ENCODE results near the gene SLC27A3. TPM values are rescaled to one million over a fixed set of nuclear protein-coding genes. Genes with fewer than 3 reads are reported as not detected.
"Not testable (repeated sequence)": the region's sequence is repeated elsewhere in the genome, so short reads cannot be mapped to it uniquely, and the experiment has no call there.

SLC27A3 gene
- polyA plus RNA-seq, 4 donors = 5.4 to 50.4 (median 16.9) TPM

- 84 to 90% (median 87%) methylated on average over 2 of the region's 2 CpGs for WGBS, 3 donors
- peaks cover 20 to 47% (median 22%) of the 10 kb centered on the region in 3 donors for H3K36me3 ChIP-seq (ENCODE audit: control insufficient read depth in 3 of 3, insufficient read depth in 2 of 3, low read depth in 1 of 3, low read length in 3 of 3)
Observed at GRCh38 chr1:153752072-153752471, 23.1 kb upstream of the SLC27A3 start.

GRCh38 chr1:153752571-153753195, 22.5 kb upstream of the SLC27A3 start:
- FAIRE-seq = no peak
- no peaks in the 10 kb centered on the region for H3K27me3 ChIP-seq (ENCODE audit: control insufficient read depth in 3 of 3, insufficient read depth in 3 of 3, low read length in 3 of 3)
- peak overlapping the region in 2 of 3 donors; percentile 21 to 42 for H3K27ac ChIP-seq (ENCODE audit: low read depth in 1 of 3, low read length in 2 of 3)
- no peak overlapping the region for H3K4me3 ChIP-seq (ENCODE audit: low read depth in 1 of 3, low read length in 3 of 3)
- peaks cover 0 to 31% (median 0%) of the 10 kb centered on the region in 3 donors for H3K4me1 ChIP-seq (ENCODE audit: control insufficient read depth in 3 of 3, insufficient read depth in 2 of 3, low read depth in 1 of 3, low read length in 2 of 3)
- peaks cover 18 to 51% (median 25%) of the 10 kb centered on the region in 3 donors for H3K36me3 ChIP-seq (ENCODE audit: control insufficient read depth in 3 of 3, insufficient read depth in 2 of 3, low read depth in 1 of 3, low read length in 3 of 3)
- H3K9me3 ChIP-seq (ENCODE audit: control insufficient read depth in 2 of 2, insufficient read depth in 1 of 2, low read depth in 1 of 2, low read length in 1 of 2) = no peaks in the 10 kb centered on the region
- DNase-seq = peak in 1 of 2 donors; percentile 69
- WGBS, 3 donors = 69 to 75% (median 74%) methylated on average over 8 of the region's 8 CpGs

More at GRCh38 chr1:153752072-153752471, 23.1 kb upstream of the SLC27A3 start:
- H3K4me3 ChIP-seq (ENCODE audit: low read depth in 1 of 3, low read length in 3 of 3) = no peak overlapping the region
- no peaks in the 10 kb centered on the region for H3K27me3 ChIP-seq (ENCODE audit: control insufficient read depth in 3 of 3, insufficient read depth in 3 of 3, low read length in 3 of 3)
- no peak for FAIRE-seq
- no peak for DNase-seq
- H3K4me1 ChIP-seq (ENCODE audit: control insufficient read depth in 3 of 3, insufficient read depth in 2 of 3, low read depth in 1 of 3, low read length in 2 of 3) = peaks cover 0 to 31% (median 0%) of the 10 kb centered on the region in 3 donors
- no peaks in the 10 kb centered on the region for H3K9me3 ChIP-seq (ENCODE audit: control insufficient read depth in 2 of 2, insufficient read depth in 1 of 2, low read depth in 1 of 2, low read length in 1 of 2)
- H3K27ac ChIP-seq (ENCODE audit: low read depth in 1 of 3, low read length in 2 of 3) = peak overlapping the region in 1 of 3 donors; percentile 42

GRCh38 chr1:153754266-153754665, 20.9 kb upstream of the SLC27A3 start:
- FAIRE-seq (no peak), DNase-seq (no peak)
- Histone ChIP-seq H3K9me3 (ENCODE audit: control insufficient read depth in 2 of 2, insufficient read depth in 1 of 2, low read depth in 1 of 2, low read length in 1 of 2) (no peaks in the 10 kb centered on the region), H3K27me3 (ENCODE audit: control insufficient read depth in 3 of 3, insufficient read depth in 3 of 3, low read length in 3 of 3) (no peaks in the 10 kb centered on the region), H3K4me3 (ENCODE audit: low read depth in 1 of 3, low read length in 3 of 3) (no peak overlapping the region), H3K36me3 (ENCODE audit: control insufficient read depth in 3 of 3, insufficient read depth in 2 of 3, low read depth in 1 of 3, low read length in 3 of 3) (peaks cover 13 to 61% (median 28%) of the 10 kb centered on the region in 3 donors), H3K4me1 (ENCODE audit: control insufficient read depth in 3 of 3, insufficient read depth in 2 of 3, low read depth in 1 of 3, low read length in 2 of 3) (peaks cover 0 to 31% (median 0%) of the 10 kb centered on the region in 3 donors), H3K27ac (ENCODE audit: low read depth in 1 of 3, low read length in 2 of 3) (no peak overlapping the region)
- 92 to 100% (median 97%) methylated on average over 2 of the region's 2 CpGs for WGBS, 3 donors

- Histone ChIP-seq H3K9me3 (ENCODE audit: control insufficient read depth in 2 of 2, insufficient read depth in 1 of 2, low read depth in 1 of 2, low read length in 1 of 2) (no peaks in the 10 kb centered on the region), H3K4me3 (ENCODE audit: low read depth in 1 of 3, low read length in 3 of 3) (no peak overlapping the region), H3K4me1 (ENCODE audit: control insufficient read depth in 3 of 3, insufficient read depth in 2 of 3, low read depth in 1 of 3, low read length in 2 of 3) (peaks cover 0 to 18% (median 0%) of the 10 kb centered on the region in 3 donors), H3K36me3 (ENCODE audit: control insufficient read depth in 3 of 3, insufficient read depth in 2 of 3, low read depth in 1 of 3, low read length in 3 of 3) (peaks cover 3 to 84% (median 12%) of the 10 kb centered on the region in 3 donors), H3K27ac (ENCODE audit: low read depth in 1 of 3, low read length in 2 of 3) (no peak overlapping the region), H3K27me3 (ENCODE audit: control insufficient read depth in 3 of 3, insufficient read depth in 3 of 3, low read length in 3 of 3) (no peaks in the 10 kb centered on the region)
- no peak for FAIRE-seq
- WGBS, 3 donors = 94 to 97% (median 95%) methylated on average over 4 of the region's 4 CpGs
- DNase-seq = no peak
Observed at GRCh38 chr1:153760440-153760839, 14.8 kb upstream of the SLC27A3 start.

GRCh38 chr1:153763365-153764225, 11.6 kb upstream of the SLC27A3 start:
- WGBS, 3 donors = 65 to 76% (median 66%) methylated on average over 7 of the region's 7 CpGs
- Histone ChIP-seq H3K36me3 (ENCODE audit: control insufficient read depth in 3 of 3, insufficient read depth in 2 of 3, low read depth in 1 of 3, low read length in 3 of 3) (peaks cover 5 to 80% (median 7%) of the 10 kb centered on the region in 3 donors), H3K4me3 (ENCODE audit: low read depth in 1 of 3, low read length in 3 of 3) (no peak overlapping the region), H3K9me3 (ENCODE audit: control insufficient read depth in 2 of 2, insufficient read depth in 1 of 2, low read depth in 1 of 2, low read length in 1 of 2) (no peaks in the 10 kb centered on the region), H3K27me3 (ENCODE audit: control insufficient read depth in 3 of 3, insufficient read depth in 3 of 3, low read length in 3 of 3) (no peaks in the 10 kb centered on the region), H3K27ac (ENCODE audit: low read depth in 1 of 3, low read length in 2 of 3) (peak overlapping the region in 2 of 3 donors; percentile 32), H3K4me1 (ENCODE audit: control insufficient read depth in 3 of 3, insufficient read depth in 2 of 3, low read depth in 1 of 3, low read length in 2 of 3) (peaks cover 0 to 33% (median 0%) of the 10 kb centered on the region in 3 donors)
- DNase-seq (no peak), FAIRE-seq (no peak)

GRCh38 chr1:153764310-153764709, 10.9 kb upstream of the SLC27A3 start:
- H3K9me3 ChIP-seq (ENCODE audit: control insufficient read depth in 2 of 2, insufficient read depth in 1 of 2, low read depth in 1 of 2, low read length in 1 of 2) = no peaks in the 10 kb centered on the region
- FAIRE-seq (no peak), DNase-seq (peak; percentile 60 to 72)
- peaks cover 0 to 40% (median 0%) of the 10 kb centered on the region in 3 donors for H3K4me1 ChIP-seq (ENCODE audit: control insufficient read depth in 3 of 3, insufficient read depth in 2 of 3, low read depth in 1 of 3, low read length in 2 of 3)
- H3K27me3 ChIP-seq (ENCODE audit: control insufficient read depth in 3 of 3, insufficient read depth in 3 of 3, low read length in 3 of 3) = no peaks in the 10 kb centered on the region
- 61 to 74% (median 63%) methylated on average over 5 of the region's 5 CpGs for WGBS, 3 donors
- peak overlapping the region in 2 of 3 donors; percentile 32 for H3K27ac ChIP-seq (ENCODE audit: low read depth in 1 of 3, low read length in 2 of 3)
- H3K4me3 ChIP-seq (ENCODE audit: low read depth in 1 of 3, low read length in 3 of 3) = no peak overlapping the region
- peaks cover 5 to 78% (median 10%) of the 10 kb centered on the region in 3 donors for H3K36me3 ChIP-seq (ENCODE audit: control insufficient read depth in 3 of 3, insufficient read depth in 2 of 3, low read depth in 1 of 3, low read length in 3 of 3)

DNA sequence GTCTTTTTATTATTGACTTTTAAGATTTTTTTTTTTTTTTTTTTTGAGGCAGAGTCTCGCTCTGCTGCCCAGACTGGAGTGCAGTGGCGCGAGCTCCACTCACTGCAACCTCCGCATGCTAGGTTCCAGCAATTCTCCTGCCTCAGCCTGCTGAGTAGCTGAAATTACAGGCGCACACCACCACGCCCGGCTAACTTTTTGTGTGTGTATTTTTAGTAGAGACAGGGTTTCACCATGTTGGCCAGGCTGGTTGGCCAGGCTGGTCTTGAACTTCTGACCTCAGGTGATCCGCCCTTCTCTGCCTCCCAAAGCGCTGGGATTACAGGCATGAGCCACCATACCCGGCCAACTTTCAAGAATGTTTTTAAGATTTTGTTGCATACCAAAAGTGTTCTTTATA, 8.5 kb upstream of the SLC27A3 start:
- H3K4me3 ChIP-seq (ENCODE audit: low read depth in 1 of 3, low read length in 3 of 3); H3K27me3 ChIP-seq (ENCODE audit: control insufficient read depth in 3 of 3, insufficient read depth in 3 of 3, low read length in 3 of 3); H3K9me3 ChIP-seq (ENCODE audit: control insufficient read depth in 2 of 2, insufficient read depth in 1 of 2, low read depth in 1 of 2, low read length in 1 of 2); H3K27ac ChIP-seq (ENCODE audit: low read depth in 1 of 3, low read length in 2 of 3); FAIRE-seq; DNase-seq: not testable (repeated sequence)
- Histone ChIP-seq H3K4me1 (ENCODE audit: control insufficient read depth in 3 of 3, insufficient read depth in 2 of 3, low read depth in 1 of 3, low read length in 2 of 3) (peaks cover 0 to 44% (median 0%) of the 10 kb centered on the region in 3 donors), H3K36me3 (ENCODE audit: control insufficient read depth in 3 of 3, insufficient read depth in 2 of 3, low read depth in 1 of 3, low read length in 3 of 3) (peaks cover 5 to 81% (median 13%) of the 10 kb centered on the region in 3 donors)
- WGBS, 3 donors = 96 to 99% (median 97%) methylated on average over 9 to 10 of the region's 10 CpGs

DNA sequence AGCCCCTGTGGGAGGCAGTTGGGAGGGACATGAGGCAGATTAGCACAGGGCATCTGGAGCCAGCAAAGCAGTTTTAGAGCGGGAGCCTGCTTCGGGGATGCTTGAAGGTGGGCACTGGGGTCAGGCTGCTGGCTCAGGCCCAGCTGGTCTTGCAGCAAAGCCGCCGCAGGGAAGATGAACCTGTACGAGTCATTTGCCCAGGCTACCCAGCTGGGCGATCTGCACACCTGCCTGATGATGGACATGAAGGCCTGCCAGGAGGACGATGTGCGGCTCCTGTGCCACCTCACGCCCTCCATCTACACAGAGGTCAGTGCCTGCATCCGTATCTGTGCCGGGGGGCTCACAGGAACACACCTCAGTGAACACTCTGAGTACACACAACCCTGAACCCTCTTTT, 7.7 kb upstream of the SLC27A3 start:
- Histone ChIP-seq H3K36me3 (ENCODE audit: control insufficient read depth in 3 of 3, insufficient read depth in 2 of 3, low read depth in 1 of 3, low read length in 3 of 3) (peaks cover 5 to 82% (median 13%) of the 10 kb centered on the region in 3 donors), H3K4me3 (ENCODE audit: low read depth in 1 of 3, low read length in 3 of 3) (no peak overlapping the region), H3K4me1 (ENCODE audit: control insufficient read depth in 3 of 3, insufficient read depth in 2 of 3, low read depth in 1 of 3, low read length in 2 of 3) (peaks cover 0 to 44% (median 0%) of the 10 kb centered on the region in 3 donors), H3K27ac (ENCODE audit: low read depth in 1 of 3, low read length in 2 of 3) (peak overlapping the region in 1 of 3 donors; percentile 85), H3K27me3 (ENCODE audit: control insufficient read depth in 3 of 3, insufficient read depth in 3 of 3, low read length in 3 of 3) (no peaks in the 10 kb centered on the region), H3K9me3 (ENCODE audit: control insufficient read depth in 2 of 2, insufficient read depth in 1 of 2, low read depth in 1 of 2, low read length in 1 of 2) (no peaks in the 10 kb centered on the region)
- DNase-seq = no peak
- no peak for FAIRE-seq
- 94 to 97% (median 96%) methylated on average over 11 of the region's 11 CpGs for WGBS, 3 donors

Measured in small intestine (tissue), 7 donors.